ENCODE measurements around the gene TRIL.

Gene TRIL

DNA sequence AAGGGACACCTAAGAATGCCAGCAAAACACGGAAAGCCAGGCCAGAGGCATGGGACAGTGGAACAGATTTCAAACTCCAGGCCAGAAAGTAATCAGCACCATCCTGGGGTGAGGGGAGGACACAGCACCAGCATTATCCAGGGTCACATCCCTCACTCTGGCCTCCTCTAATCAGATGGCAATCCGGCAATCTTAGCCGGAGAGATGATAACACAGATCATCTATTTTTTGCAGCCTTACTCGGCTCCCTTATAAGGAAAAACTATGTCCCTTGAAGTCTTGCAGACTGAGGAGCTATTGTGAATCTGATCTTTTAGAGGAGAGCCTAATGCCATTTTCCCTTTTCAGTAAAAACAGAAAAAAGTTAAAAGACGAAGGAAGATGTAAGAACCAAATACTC is 16.5 kb downstream of the TRIL start:
- in situ Hi-C loops (cut with MboI; ENCODE audit: low sequenced_read_pairs), result no loop called here

DNA sequence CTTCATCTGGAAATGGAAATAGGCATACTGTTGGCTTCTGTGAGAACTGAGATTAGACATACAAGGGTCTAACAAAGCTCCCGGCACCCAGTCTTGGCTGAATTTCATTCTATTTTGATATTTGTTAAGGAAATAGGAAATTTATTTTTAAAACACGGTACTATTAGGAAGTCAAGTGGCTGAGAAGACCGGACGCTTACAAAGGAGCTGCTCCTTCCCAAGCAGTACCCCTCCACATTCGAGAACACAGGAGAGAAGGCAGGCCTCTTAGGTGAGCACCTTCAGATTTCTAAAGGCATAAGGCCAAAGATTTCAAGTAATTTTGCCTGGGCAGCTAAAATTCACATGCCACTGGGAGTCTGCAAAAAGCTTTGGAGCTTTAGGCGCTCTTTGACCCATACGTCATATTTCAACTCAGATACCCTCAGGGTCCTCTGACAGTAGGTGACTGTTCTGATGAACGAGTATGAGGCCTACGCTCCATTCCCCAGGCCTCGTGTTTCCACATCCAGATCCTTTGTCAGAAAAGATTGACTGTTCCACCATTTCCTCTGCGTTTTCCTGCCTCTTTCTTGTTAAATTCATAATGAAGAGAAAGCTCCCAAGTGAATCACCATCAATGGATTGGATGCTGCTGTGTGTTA is 17.3 kb downstream of the TRIL start:
- in situ Hi-C loops (cut with MboI; ENCODE audit: low sequenced_read_pairs), result no loop called here

DNA sequence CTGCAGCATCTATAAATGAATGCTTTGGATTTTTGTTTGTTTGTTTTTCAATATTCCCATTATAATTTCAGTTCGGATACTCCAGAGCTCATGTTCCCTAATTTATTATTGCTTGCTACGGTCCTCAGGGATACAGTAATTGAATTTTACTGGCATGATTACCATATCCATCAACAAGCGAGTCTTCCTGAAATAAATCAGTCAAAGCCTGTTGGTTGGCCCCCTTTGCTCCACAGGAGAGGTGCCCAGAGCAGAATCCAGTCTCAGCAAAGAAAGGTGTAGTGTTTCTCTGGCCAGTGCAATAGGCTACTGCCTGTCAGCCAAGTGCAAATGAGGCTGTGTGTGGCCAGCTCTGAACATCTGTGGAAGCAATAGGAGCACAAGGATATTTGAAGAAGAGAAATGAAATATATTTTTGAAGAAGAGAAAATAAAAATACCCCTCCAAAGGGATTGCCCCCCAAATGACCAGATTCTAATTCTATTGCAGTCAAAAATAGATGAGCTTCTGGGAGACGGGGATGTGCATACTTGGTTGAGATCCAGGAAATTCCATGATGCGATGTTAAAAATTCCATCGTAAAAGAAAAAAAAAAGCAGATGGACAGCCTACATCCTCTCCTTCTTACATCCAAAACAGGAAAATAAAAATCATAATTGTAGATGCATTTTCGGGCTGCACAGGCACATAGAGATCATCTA is 18.1 kb downstream of the TRIL start:
- in situ Hi-C loops (cut with MboI; ENCODE audit: low sequenced_read_pairs), result no loop called here

DNA sequence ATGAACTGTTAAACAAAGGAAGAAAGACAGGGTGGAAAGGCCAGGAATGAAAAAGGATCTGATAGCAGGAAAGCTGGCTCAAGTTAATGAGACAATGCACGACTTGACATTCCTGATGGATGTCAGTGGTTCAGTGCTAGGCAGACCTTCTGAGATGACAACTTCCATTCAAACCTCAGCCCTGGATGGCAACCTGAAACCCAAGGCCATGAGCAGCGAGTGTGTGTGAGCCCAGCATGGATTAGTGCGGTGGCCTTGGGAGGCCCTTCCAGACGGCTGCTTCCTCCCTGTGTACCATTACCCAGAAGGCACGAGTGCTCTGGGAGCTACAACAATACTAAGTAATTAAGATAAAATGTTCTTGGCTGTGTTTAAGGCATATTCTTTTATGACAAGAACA is 18.8 kb downstream of the TRIL start:
- in situ Hi-C loops (cut with MboI; ENCODE audit: low sequenced_read_pairs), result no loop called here

DNA sequence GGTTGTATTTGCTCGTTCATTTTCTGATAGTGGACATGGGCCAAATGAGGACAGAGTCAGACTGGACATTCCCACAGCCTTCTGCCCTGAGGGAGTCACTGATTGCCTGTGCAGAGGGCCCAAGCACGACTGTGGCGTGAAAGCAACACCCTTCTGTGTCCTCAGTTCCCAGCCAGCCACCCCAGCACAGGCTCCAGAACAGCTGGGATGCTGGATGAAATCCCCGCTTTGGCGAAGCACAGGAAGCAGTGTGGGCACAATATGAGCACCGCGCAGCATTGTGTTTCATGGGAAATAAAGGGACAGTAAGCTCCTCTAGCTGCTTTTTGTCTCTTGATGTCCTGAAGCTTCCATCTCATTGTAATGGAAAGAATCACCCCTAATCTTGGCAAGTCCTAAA is 20.5 kb downstream of the TRIL start:
- in situ Hi-C loops (cut with MboI; ENCODE audit: low sequenced_read_pairs), result no loop called here

DNA sequence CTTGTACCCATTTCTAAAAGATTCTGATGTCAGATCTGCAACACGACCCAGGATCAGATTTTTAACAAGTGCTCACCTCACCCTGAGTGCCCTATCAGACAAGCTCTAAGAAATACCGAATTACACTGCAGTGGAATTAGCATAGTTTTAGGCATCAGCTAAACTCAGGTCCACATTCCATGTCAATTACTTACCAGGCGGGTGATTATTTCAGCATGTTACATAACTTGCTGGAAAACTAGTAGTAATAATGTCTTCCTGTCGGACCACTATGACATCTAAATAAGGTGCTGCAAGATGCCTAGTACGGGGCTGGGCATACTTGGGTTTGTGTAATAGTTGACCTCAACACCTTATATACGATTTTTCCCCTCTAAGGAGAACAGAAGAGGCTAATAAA is 21.0 kb downstream of the TRIL start:
- in situ Hi-C loops (cut with MboI; ENCODE audit: low sequenced_read_pairs), result no loop called here

DNA sequence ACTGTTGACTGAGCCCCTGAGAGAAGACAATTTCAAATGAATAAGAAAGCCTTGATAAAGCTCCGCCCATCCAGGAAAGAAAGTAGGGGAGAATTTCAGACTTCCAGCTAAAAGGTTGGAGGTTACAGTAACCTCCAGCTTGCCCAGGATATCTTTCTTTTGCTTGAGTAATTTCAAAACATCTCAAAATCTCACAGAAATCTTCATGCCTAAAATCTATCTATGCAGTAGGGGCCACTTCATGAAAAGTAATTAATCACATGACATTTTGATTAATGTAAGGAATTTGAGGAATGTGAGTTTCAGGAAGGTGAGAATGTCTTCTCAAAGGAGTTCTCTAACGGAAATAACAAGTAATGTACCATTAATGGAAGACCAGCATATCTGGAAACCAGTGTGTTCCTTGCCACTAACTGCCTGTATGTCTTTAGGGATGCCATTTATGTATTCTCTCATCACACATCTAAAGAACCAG is 24.2 kb downstream of the TRIL start:
- in situ Hi-C loops (cut with MboI; ENCODE audit: low sequenced_read_pairs), result no loop called here

DNA sequence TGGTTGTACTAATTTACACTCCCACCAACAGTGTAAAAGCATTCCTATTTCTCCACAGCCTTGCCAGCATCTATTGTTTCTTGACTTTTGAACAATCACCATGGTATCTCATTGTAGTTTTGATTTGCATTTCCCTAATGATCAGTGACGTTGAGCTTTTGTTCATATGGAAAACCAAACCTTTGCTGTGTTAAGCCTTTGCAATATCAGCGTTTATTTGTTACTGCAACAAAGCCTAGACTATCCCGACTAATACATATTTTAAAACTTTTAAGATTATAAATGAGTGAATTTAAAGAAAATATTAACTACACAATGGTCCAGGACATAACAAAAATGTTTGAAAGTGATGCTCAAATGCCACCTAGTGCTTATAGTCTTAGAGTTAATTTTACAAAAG is 26.6 kb downstream of the TRIL start:
- in situ Hi-C loops (cut with MboI; ENCODE audit: low sequenced_read_pairs), result no loop called here

DNA sequence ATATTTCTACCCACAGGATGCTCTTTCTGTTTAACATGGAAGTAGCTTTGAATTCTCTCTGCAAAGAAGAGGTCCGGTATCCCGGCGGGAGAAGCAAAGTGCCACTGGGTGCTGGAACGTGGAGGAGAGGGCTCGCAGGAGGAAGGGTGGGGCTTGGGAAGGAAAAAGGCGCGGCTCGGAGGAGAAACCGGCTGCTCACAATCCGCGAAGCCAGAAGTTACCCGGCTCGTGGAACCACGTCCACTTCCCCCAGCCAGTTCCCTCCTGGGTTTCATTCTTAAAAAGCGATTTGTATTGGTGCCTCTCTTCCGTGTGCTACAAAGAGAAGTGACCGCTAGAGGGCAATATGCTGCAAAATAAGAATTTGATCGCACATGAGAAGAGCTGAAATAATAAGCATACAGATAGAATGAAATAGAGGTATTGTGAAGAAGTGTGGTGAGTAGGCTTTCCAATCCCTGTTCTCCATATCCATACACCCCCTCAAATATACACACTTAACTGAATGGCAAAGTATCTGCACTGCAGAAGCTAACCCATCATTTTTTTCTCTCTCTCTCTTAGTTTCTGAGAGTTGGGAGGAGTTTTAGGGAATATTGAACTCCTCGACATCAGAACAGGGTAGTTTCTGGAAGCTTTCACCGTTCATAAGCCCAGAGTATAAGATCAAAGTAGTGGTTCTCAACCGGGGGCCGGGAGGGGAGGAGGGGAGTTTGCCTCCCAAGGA is 31.1 kb downstream of the TRIL start:
- in situ Hi-C loops (cut with MboI; ENCODE audit: low sequenced_read_pairs), result no loop called here

DNA sequence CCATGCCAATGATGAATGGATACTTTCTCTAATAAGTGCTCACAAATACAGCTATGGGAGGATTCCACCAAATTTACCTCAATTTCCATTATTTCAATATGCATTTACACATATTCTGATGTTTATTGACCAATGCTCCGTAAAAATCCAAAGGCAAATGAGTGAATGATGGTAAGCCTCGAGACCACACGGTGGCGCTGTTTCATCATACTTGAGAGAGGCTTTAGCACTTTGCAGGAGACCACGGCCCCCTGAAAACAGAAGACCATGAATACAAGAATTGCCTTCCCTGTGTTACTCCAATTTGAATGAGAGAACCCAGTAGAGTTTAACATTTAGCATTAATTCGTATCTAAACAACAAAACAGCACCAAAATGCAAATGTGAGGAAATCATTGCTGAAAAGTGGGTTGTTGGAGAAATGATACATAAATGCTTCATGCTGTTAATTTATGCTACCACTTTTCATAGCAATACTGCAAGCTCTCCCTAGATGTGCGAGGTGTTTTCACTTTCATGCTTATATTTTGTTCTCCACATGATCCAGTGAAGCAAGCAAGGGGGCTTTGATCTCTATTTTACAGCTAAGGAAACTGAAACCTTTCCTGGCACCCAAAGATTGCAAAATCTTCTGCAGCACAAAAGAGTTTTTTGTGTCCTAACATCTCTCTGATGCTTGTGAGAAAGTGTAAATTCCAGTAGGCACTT is 35.4 kb downstream of the TRIL start:
- in situ Hi-C loops (cut with MboI; ENCODE audit: low sequenced_read_pairs), result no loop called here

DNA sequence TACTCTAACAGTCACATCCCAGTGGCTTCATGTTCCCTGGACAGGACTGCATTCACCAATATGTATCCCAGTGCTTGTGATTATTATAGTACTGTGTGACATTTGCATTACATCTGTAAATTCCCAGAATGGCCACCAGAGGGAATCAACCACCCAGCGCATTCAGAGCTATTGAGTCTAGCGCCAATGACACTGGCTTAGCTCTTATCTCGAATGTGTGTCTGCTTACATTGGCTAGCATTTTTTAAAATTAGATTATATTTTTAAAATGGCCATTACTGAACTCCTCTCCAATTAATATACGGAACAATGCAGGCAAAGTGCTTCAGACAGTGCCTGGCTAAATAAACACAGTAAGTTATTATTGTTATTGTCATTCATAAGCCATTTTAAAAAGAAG is 36.3 kb downstream of the TRIL start:
- in situ Hi-C loops (cut with MboI; ENCODE audit: low sequenced_read_pairs), result no loop called here

DNA sequence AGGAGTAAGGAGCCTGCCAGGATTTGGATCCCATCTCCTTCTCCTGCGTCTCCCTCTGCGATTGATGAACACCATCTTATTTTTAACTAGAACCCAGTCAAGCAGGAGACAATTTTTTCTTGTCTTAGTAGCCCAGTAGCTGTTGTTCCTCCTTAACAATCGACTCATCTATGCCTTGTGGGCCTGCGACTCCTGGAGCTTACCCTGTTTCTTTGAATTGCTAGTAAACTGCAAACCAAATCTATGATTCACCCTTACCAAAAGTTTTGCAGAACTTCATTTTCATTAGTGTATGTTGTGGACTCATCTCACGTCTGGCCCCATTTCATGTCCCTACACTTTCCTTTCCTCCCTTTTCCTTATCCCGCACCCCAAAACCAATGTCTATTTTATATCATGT is 37.7 kb downstream of the TRIL start:
- in situ Hi-C loops (cut with MboI; ENCODE audit: low sequenced_read_pairs), result no loop called here

DNA sequence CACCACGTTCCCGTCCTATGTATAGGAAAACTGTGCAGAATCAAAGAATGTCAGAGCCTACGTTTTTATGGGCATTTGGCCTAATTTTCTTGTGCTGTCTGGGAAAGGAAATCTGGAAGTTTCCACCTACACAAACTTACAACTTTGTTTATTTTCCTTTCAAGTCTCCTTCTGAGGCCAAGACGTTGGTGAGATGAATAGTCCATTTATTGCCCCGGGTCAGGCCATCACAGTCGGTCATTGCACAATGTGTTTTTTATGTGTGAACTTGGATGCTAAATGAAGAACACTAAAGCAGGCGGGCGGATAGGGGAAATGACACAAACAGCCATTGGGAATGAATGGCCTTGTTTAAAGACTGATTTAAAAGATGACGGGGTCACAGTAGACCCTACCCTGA is 38.6 kb downstream of the TRIL start:
- in situ Hi-C loops (cut with MboI; ENCODE audit: low sequenced_read_pairs), result no loop called here

DNA sequence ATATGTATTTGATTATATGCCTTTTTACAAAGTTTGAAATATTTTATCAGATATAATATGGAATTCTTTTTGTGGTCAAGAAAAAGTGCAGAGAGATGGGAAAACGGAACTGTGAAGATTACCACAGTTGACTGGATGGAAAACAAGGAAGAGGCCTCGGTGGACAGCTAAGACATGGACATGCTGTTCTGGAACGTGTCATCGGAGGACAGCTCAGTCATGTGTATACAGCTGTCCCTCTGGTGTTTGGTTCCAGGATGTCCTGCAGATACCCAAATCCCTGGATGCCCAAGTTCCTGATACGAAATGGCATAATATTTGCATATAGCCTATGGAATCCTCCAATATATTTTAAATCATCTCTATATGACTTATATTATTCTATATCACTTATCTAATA is 49.4 kb downstream of the TRIL start:
- in situ Hi-C loops (cut with MboI; ENCODE audit: low sequenced_read_pairs), result no loop called here

DNA sequence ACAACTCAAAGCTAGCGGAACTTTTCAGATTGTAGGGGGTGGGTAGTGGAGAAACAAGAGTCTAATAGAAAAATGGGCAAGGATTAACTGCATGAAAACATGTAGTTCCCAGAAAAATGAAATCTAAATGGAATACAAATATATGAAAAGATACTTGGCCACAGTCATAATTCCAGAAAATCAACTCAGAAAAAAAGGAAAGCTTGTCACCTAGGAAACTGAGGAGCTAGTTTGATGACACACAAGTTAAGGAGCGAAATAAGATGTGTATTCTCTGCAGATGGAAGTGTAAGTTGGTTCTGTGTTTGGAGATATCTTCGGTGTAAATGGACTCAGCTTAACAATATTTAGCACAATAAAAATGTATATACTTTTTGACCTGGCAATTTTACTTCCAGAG is 52.7 kb downstream of the TRIL start:
- in situ Hi-C loops (cut with MboI; ENCODE audit: low sequenced_read_pairs), result no loop called here

DNA sequence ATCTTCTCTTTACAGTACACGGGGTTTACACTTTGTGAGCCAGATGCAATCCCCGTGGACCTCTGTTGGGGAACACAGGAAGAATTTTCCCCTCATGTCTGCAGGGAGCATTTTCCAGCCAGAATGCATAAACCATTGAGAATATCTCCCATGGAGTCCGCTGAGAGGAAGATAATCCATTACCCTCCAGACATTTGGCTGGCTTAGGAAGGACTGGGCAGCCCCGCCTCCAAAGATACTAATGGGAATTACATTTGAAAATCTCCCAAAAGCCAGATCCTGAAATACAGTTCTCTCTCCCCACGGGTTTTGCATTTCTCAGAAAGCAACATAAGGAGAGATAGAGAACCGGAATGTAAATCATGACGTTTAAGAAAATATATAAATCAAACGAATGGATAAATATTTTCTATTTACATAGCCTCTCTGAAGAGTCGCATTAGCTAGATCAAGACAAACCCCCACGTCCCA is 53.5 kb downstream of the TRIL start:
- in situ Hi-C loops (cut with MboI; ENCODE audit: low sequenced_read_pairs), result no loop called here

DNA sequence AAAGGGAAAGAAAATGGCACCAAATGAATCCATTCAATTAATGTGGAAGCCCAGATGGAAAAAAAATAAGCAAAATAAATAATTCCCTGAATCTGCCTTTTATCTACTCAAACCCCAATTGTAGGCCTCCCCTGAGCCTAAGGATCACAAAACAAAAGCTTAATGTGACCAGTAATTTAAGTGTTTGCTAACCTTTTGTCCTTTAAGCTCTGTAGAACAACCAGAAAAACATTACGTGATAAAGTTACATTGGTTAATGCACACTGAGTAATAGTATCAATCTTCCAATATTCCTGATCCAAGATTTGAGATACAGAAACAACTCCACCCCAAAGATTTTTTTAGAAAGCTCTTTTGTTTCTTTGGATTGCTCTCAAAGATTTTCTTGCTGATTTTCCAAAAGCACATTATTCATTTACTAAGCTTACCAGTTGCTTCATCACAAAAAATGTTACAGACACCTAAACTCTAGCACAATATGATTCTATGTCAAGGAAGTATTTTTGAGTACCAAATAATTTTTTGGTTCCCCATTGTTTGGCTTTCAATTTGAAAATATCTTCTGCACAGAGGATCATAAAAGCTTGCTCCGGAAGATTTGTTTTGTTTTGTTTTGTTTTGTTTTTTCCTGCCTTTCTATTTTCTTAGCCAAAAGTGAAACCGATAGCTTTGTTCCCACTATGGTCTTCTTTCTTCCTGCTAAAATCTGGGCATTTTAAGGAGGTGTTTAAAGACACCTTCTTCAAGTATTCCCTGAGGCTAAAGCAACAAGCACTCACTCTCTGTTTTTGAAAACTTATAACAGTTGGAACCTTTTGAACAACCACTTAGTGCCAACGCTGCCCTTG is 54.2 kb downstream of the TRIL start:
- in situ Hi-C loops (cut with MboI; ENCODE audit: low sequenced_read_pairs), result no loop called here
